Measurements from ENCODE around the gene TYW1.
A peak's percentile ranks its signal among the peaks of the same experiment; 100 is the strongest.
"Not testable (repeated sequence)": the region's sequence is repeated elsewhere in the genome, so short reads cannot be mapped to it uniquely, and the experiment has no call there.

Gene TYW1

GRCh38 chr7:66970310-66970709 is 26.3 kb upstream of the TYW1 start:
- no peak overlapping the region for H3K4me3 ChIP-seq (ENCODE audit: low read length)
- DNase-seq (ENCODE audit: low read depth) = no peak
- no peak for TF ChIP-seq CTCF (conservative IDR thresholded peaks at IDR 0.05; ENCODE audit: low read depth, low read length)

GRCh38 chr7:66974986-66975590 is 21.5 kb upstream of the TYW1 start:
- H3K4me3 ChIP-seq (ENCODE audit: low read length) = no peak overlapping the region
- no peak for TF ChIP-seq CTCF (conservative IDR thresholded peaks at IDR 0.05; ENCODE audit: low read depth, low read length)
- DNase-seq (ENCODE audit: low read depth) = no peak

GRCh38 chr7:66978312-66978711 is 18.3 kb upstream of the TYW1 start:
- not testable (repeated sequence) for DNase-seq (ENCODE audit: low read depth); H3K4me3 ChIP-seq (ENCODE audit: low read length)

GRCh38 chr7:66979013-66979412 is 17.6 kb upstream of the TYW1 start:
- not testable (repeated sequence) for H3K4me3 ChIP-seq (ENCODE audit: low read length); DNase-seq (ENCODE audit: low read depth)

- not testable (repeated sequence) for DNase-seq (ENCODE audit: low read depth); H3K4me3 ChIP-seq (ENCODE audit: low read length)
These were observed 16.3 kb upstream of the TYW1 start for GRCh38 chr7:66980336-66980735.

- H3K4me3 ChIP-seq (ENCODE audit: low read length); DNase-seq (ENCODE audit: low read depth): not testable (repeated sequence)
These were observed 7.1 kb upstream of the TYW1 start for GRCh38 chr7:66989552-66989951.

- DNase-seq (ENCODE audit: low read depth) = not testable (repeated sequence)
- peak overlapping the region; percentile 66 for H3K4me3 ChIP-seq (ENCODE audit: low read length)
These were observed 2.6 kb upstream of the TYW1 start for GRCh38 chr7:66994051-66994450.

- peak overlapping the region; percentile 66 for H3K4me3 ChIP-seq (ENCODE audit: low read length)
- peak; percentile 19 for DNase-seq (ENCODE audit: low read depth)
These were observed 2.0 kb upstream of the TYW1 start for GRCh38 chr7:66994691-66995049.

GRCh38 chr7:66995050-66995776 is 1.4 kb upstream of the TYW1 start, which contains the start of gene SBDS:
SBDS (minus strand) TSS chr7:66995586; CDS start chr7:66995417, 169 bp downstream.
- peak within 1 kb of the TSS; percentile 66 for H3K4me3 ChIP-seq (ENCODE audit: low read length)
- peak; percentile 95 for DNase-seq (ENCODE audit: low read depth)

More at GRCh38 chr7:66994691-66995049, 2.0 kb upstream of the TYW1 start:
- peak; percentile 41 for TF ChIP-seq CTCF (conservative IDR thresholded peaks at IDR 0.05; ENCODE audit: low read depth, low read length)

GRCh38 chr7:67000601-67001258 is 4.1 kb downstream of the TYW1 start:
- H3K4me3 ChIP-seq (ENCODE audit: low read length) = not testable (repeated sequence)
- TF ChIP-seq CTCF (conservative IDR thresholded peaks at IDR 0.05; ENCODE audit: low read depth, low read length) = peak; percentile 11
- peak; percentile 2 for DNase-seq (ENCODE audit: low read depth)

- not testable (repeated sequence) for DNase-seq (ENCODE audit: low read depth); H3K4me3 ChIP-seq (ENCODE audit: low read length)
These were observed 7.5 kb downstream of the TYW1 start for GRCh38 chr7:67004145-67004544.
